Osteoblast (primary cell): ENCODE results near the gene POPDC3. TPM values are rescaled to one million over a fixed set of nuclear protein-coding genes. Genes with fewer than 3 reads are reported as not detected.

Experiments used
- DNase-seq: peaks from one replicate; pipeline ENCODE4 v3.0.0; 2011; ENCODE audit warnings: low spot score, mixed read lengths; ENCODE audit not compliant: insufficient read length; ENCODE audit errors: missing footprints
- H2AFZ ChIP-seq: 2 replicates; pipeline ENCODE4 v1.6.0; 2011; ENCODE audit warnings: mild to moderate bottlenecking, low read length
- H3K27ac ChIP-seq: 2 replicates; pipeline ENCODE4 v1.5.1; 2011; ENCODE audit warnings: mild to moderate bottlenecking, low read depth, low read length, moderate library complexity
- H3K27me3 ChIP-seq: 2 replicates; pipeline ENCODE4 v1.6.0; 2012; ENCODE audit warnings: mild to moderate bottlenecking, control low read depth, inconsistent platforms, low read length, moderate library complexity; ENCODE audit not compliant: insufficient read depth
- H3K36me3 ChIP-seq: 2 replicates; pipeline ENCODE4 v1.5.1; 2011; ENCODE audit warnings: mild to moderate bottlenecking, low read length, control low read depth, moderate library complexity; ENCODE audit not compliant: insufficient read depth
- H3K4me1 ChIP-seq: 2 replicates; pipeline ENCODE4 v1.5.1; 2011; ENCODE audit warnings: mild to moderate bottlenecking, low read length, control low read depth, moderate library complexity; ENCODE audit not compliant: insufficient read depth
- H3K4me2 ChIP-seq: 2 replicates; pipeline ENCODE4 v1.6.0; 2011; ENCODE audit warnings: mild to moderate bottlenecking, low read length; ENCODE audit not compliant: insufficient read depth
- H3K4me3 ChIP-seq: fragments of 200-600 bp; sonication (generic); 3 replicates; pipeline ENCODE4 v1.5.1; 2012; ENCODE audit warnings: mild to moderate bottlenecking, low read length, inconsistent platforms; ENCODE audit not compliant: insufficient read depth
- H3K79me2 ChIP-seq: 2 replicates; pipeline ENCODE4 v1.6.0; 2012; ENCODE audit warnings: mild to moderate bottlenecking, low read length, control low read depth, inconsistent platforms; ENCODE audit not compliant: insufficient read depth
- H3K9me3 ChIP-seq: 2 replicates; pipeline ENCODE4 v1.5.1; 2011; ENCODE audit warnings: low read depth, low read length, control low read depth
- H4K20me1 ChIP-seq: 2 replicates; pipeline ENCODE4 v1.6.0; 2012; ENCODE audit warnings: mild to moderate bottlenecking, low read length, control low read depth; ENCODE audit not compliant: insufficient read depth
- total RNA-seq: library from RNA; depleted of rRNA; stranded (reverse); fragments of >200 nt; gene quantifications from 2 replicates; pipeline ENCODE4 v1.2.3, GENCODE V29; 2012
- TF ChIP-seq, protein P1 (sequence below): IDR thresholded peaks from 2 replicates; pipeline ENCODE4 v1.5.1; 2011; ENCODE audit warnings: mild to moderate bottlenecking, low read depth, low read length, moderate library complexity; ENCODE audit errors: extremely low read depth

POPDC3 gene
- total RNA-seq, 1 donor = 32.6 TPM

DNA sequence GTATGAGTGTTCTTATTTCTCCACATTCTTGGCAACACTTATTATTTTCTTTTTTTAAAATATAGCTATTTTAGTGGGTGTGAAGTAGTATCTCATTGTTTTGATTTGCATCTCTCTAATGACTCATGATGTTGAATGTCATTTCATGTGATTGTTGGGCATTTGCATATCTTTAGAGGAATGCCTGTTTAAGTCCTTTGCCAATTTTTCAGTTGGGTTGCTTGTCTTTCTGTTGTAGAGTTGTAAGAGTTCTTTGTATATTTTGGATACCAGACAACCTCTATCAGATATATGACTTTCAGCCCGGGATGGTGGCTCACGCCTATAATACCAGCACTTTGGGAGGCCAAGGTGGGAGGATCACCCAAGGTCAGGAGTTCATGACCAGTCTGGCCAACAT, 5.1 kb upstream of the POPDC3 start:
- Histone ChIP-seq H3K4me3 (no peak overlapping the region), H3K27ac (no peak overlapping the region), H3K4me2 (no peak overlapping the region), H3K4me1 (peaks cover 5% of the 10 kb centered on the region), H3K27me3 (no peaks in the 10 kb centered on the region), H3K9me3 (no peaks in the 10 kb centered on the region), H4K20me1 (no peaks in the 10 kb centered on the region), H3K79me2 (no peaks in the 10 kb centered on the region), H3K36me3 (no peaks in the 10 kb centered on the region), H2AFZ (no peak overlapping the region)
- TF ChIP-seq, protein P1, sequence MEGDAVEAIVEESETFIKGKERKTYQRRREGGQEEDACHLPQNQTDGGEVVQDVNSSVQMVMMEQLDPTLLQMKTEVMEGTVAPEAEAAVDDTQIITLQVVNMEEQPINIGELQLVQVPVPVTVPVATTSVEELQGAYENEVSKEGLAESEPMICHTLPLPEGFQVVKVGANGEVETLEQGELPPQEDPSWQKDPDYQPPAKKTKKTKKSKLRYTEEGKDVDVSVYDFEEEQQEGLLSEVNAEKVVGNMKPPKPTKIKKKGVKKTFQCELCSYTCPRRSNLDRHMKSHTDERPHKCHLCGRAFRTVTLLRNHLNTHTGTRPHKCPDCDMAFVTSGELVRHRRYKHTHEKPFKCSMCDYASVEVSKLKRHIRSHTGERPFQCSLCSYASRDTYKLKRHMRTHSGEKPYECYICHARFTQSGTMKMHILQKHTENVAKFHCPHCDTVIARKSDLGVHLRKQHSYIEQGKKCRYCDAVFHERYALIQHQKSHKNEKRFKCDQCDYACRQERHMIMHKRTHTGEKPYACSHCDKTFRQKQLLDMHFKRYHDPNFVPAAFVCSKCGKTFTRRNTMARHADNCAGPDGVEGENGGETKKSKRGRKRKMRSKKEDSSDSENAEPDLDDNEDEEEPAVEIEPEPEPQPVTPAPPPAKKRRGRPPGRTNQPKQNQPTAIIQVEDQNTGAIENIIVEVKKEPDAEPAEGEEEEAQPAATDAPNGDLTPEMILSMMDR = no peak
- DNase-seq = peak; percentile 53

DNA sequence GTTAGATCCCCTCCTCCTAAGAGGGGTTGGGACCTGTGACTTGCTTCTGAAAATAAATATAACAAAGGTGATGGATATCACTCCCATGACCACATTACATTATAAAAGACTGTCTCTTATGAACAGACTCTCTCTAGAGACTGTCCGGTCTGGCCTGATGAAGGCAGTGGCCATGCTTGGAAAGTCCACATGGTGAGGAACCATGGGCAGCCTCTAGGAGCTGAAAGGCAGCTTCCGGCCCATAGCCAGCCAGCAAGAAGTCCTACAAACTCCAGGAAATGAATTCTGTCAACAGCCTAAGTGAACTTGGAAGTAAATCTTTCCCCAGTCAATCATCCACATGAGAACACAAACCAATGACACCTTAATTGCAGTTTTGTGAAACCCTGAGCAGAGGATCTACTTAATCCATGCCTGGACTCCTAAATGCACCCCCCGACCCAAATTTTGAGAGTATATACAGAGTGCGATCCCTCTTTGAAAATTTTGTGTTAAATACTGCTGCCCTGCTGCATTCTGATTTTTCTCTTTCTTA, 2.2 kb upstream of the POPDC3 start:
- H3K4me1 ChIP-seq = peaks cover 22% of the 10 kb centered on the region
- peak; percentile 57 for DNase-seq
- no peak overlapping the region for H3K27ac ChIP-seq
- H3K27me3 ChIP-seq = no peaks in the 10 kb centered on the region
- H2AFZ ChIP-seq = no peak overlapping the region
- H3K36me3 ChIP-seq = no peaks in the 10 kb centered on the region
- H3K4me2 ChIP-seq = no peak overlapping the region
- H4K20me1 ChIP-seq = no peaks in the 10 kb centered on the region
- H3K4me3 ChIP-seq = no peak overlapping the region
- no peaks in the 10 kb centered on the region for H3K9me3 ChIP-seq
- TF ChIP-seq, protein P1 = no peak
- peaks cover 7% of the 10 kb centered on the region for H3K79me2 ChIP-seq

DNA sequence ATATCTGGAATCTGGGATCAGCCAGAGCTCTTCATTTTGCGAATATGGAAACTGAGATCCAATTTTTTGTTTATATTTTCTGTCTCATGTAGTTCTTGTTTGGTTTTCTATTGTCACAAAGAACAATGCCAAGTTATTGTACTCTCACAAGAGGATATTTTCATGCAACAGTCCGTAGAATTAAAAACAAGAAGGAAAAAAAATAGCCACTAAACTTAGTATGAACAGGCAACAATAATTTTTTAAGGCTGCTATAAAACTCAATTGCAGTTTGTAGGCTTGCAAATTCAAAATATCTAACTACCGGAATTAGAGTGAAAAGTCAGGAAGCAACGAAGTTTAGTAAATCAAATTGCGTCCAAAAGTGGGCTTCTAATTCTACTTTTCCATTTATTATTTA, 1.2 kb downstream of the POPDC3 start:
- H3K4me1 ChIP-seq = peaks cover 24% of the 10 kb centered on the region
- no peaks in the 10 kb centered on the region for H3K27me3 ChIP-seq
- peak overlapping the region; percentile 90 for H3K27ac ChIP-seq
- peak overlapping the region; percentile 86 for H3K4me2 ChIP-seq
- H3K36me3 ChIP-seq = no peaks in the 10 kb centered on the region
- peak overlapping the region; percentile 82 for H3K4me3 ChIP-seq
- H4K20me1 ChIP-seq = no peaks in the 10 kb centered on the region
- H2AFZ ChIP-seq = no peak overlapping the region
- TF ChIP-seq, protein P1 = no peak
- H3K9me3 ChIP-seq = no peaks in the 10 kb centered on the region
- no peak for DNase-seq
- peaks cover 31% of the 10 kb centered on the region for H3K79me2 ChIP-seq

DNA sequence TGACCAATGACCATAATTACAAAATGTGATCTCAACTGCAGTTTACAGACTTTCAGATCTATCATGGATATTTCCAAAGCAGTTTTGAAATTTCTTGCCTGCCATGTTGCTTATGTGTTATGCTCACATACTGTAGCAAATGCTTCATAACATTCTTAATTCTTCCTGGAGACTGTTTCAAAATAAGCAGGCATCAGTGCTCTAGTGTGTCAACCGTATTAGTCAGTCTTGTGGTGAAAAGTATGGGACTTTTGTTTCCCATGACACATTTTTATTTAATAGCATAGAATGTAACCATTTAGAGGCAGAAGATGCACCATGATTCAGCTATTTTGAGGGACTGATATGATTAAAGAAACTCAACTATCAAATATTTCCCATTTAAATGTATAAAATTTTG, 1.7 kb downstream of the POPDC3 start:
- Histone ChIP-seq H3K4me1 (peaks cover 24% of the 10 kb centered on the region), H3K27me3 (no peaks in the 10 kb centered on the region), H3K4me3 (peak overlapping the region; percentile 82), H3K79me2 (peaks cover 37% of the 10 kb centered on the region), H3K27ac (peak overlapping the region; percentile 90), H3K9me3 (no peaks in the 10 kb centered on the region), H3K36me3 (no peaks in the 10 kb centered on the region), H3K4me2 (peak overlapping the region; percentile 86), H2AFZ (no peak overlapping the region), H4K20me1 (no peaks in the 10 kb centered on the region)
- TF ChIP-seq, protein P1 = no peak
- peak; percentile 86 for DNase-seq
